ENCODE results near the gene YTHDF2.
"Not testable (repeated sequence)": the region's sequence is repeated elsewhere in the genome, so short reads cannot be mapped to it uniquely, and the experiment has no call there.

Gene YTHDF2

GRCh38 chr1:28790377-28791035, 53.8 kb downstream of the YTHDF2 start:
- H3K4me3 ChIP-seq (replicated peaks; ENCODE audit: low read depth, low read length): no peak overlapping the region
- no peak for DNase-seq (ENCODE audit: low read depth)
- no peak for TF ChIP-seq CTCF (IDR thresholded peaks at IDR 0.05; ENCODE audit: low read length, missing control alignments)

GRCh38 chr1:28791929-28792328, 55.2 kb downstream of the YTHDF2 start:
- H3K4me3 ChIP-seq (replicated peaks; ENCODE audit: low read depth, low read length); DNase-seq (ENCODE audit: low read depth): not testable (repeated sequence)

GRCh38 chr1:28792644-28793121, 55.9 kb downstream of the YTHDF2 start:
- no peak for DNase-seq (ENCODE audit: low read depth)
- no peak overlapping the region for H3K4me3 ChIP-seq (replicated peaks; ENCODE audit: low read depth, low read length)
- no peak for TF ChIP-seq CTCF (IDR thresholded peaks at IDR 0.05; ENCODE audit: low read length, missing control alignments)

- not testable (repeated sequence) for H3K4me3 ChIP-seq (replicated peaks; ENCODE audit: low read depth, low read length); DNase-seq (ENCODE audit: low read depth)
These were observed 57.8 kb downstream of the YTHDF2 start for GRCh38 chr1:28794582-28794981.

- no peak for DNase-seq (ENCODE audit: low read depth)
- H3K4me3 ChIP-seq (replicated peaks; ENCODE audit: low read depth, low read length): no peak overlapping the region
- TF ChIP-seq CTCF (IDR thresholded peaks at IDR 0.05; ENCODE audit: low read length, missing control alignments): no peak
These were observed 59.8 kb downstream of the YTHDF2 start for GRCh38 chr1:28796352-28797211.

GRCh38 chr1:28800324-28800723, 63.6 kb downstream of the YTHDF2 start:
- no peak for DNase-seq (ENCODE audit: low read depth)
- H3K4me3 ChIP-seq (replicated peaks; ENCODE audit: low read depth, low read length): no peak overlapping the region
- TF ChIP-seq CTCF (IDR thresholded peaks at IDR 0.05; ENCODE audit: low read length, missing control alignments): no peak

GRCh38 chr1:28801461-28801860, 64.7 kb downstream of the YTHDF2 start:
- no peak for TF ChIP-seq CTCF (IDR thresholded peaks at IDR 0.05; ENCODE audit: low read length, missing control alignments)
- no peak for DNase-seq (ENCODE audit: low read depth)

GRCh38 chr1:28803051-28803450, 66.3 kb downstream of the YTHDF2 start:
- TF ChIP-seq CTCF (IDR thresholded peaks at IDR 0.05; ENCODE audit: low read length, missing control alignments): no peak
- no peak for DNase-seq (ENCODE audit: low read depth)

More at GRCh38 chr1:28801461-28801860, 64.7 kb downstream of the YTHDF2 start:
- no peak overlapping the region for H3K4me3 ChIP-seq (replicated peaks; ENCODE audit: low read depth, low read length)

More at GRCh38 chr1:28803051-28803450, 66.3 kb downstream of the YTHDF2 start:
- H3K4me3 ChIP-seq (replicated peaks; ENCODE audit: low read depth, low read length): no peak overlapping the region
